Body of pancreas (tissue), 4 donors: ENCODE measurements around the gene CMSS1. TPM values are rescaled to one million over a fixed set of nuclear protein-coding genes. Genes with fewer than 3 reads are reported as not detected.

ENCODE experiments used
- ATAC-seq: fragments of 150-250 bp; one replicate; pipeline ENCODE4 v1.9.1; 2016
- DNase-seq, 4 donors: peaks; one replicate each; pipeline ENCODE4 v3.0.0-alpha.2; 2019
- H3K27ac ChIP-seq, 4 donors: fragments of 200-600 bp; sonication (generic); 1 replicate in 3 of 4; 2 replicates in 1 of 4; pipeline versions ENCODE4 v1.5.1 to v1.6.1; 2016 to 2019; ENCODE audit warnings: mild to moderate bottlenecking in 1 of 4, mixed read lengths in 1 of 4, moderate library complexity in 1 of 4
- H3K27me3 ChIP-seq, 2 donors: fragments of 200-600 bp; sonication (generic); one replicate each; pipeline ENCODE4 v1.6.0; 2016; ENCODE audit warnings: mild to moderate bottlenecking in 1 of 2
- H3K36me3 ChIP-seq, 2 donors: fragments of 200-600 bp; sonication (generic); replicated peaks in 1 of 2; 2 replicates each; pipeline ENCODE4 v1.5.1; 2016; ENCODE audit warnings: low read depth in 2 of 2; ENCODE audit not compliant: insufficient read depth in 1 of 2
- H3K4me1 ChIP-seq: fragments of 200-600 bp; sonication (generic); one replicate; pipeline ENCODE4 v1.6.0; 2016
- H3K4me3 ChIP-seq, 2 donors: fragments of 200-600 bp; sonication (generic); 1 replicate in 1 of 2; 2 replicates in 1 of 2; pipeline ENCODE4 v1.5.1; 2016 to 2019
- H3K9me3 ChIP-seq, 3 donors: fragments of 200-600 bp; sonication (generic); 1 replicate in 2 of 3; 2 replicates in 1 of 3; pipeline ENCODE4 v1.5.1; 2016
- CTCF ChIP-seq, 7 experiments: fragments of 450-650 bp in 4 of 7; fragments of 200-600 bp in 3 of 7; sonication (generic) in 3 of 7; IDR thresholded peaks; one replicate each; pipeline ENCODE4 v1.5.1; 2016 to 2019; ENCODE audit warnings: antibody characterized with exemption in 7 of 7
- POLR2A ChIP-seq, 3 donors: fragments of 450-650 bp; IDR thresholded peaks; one replicate each; pipeline ENCODE4 v1.6.1; 2016; ENCODE audit warnings: antibody characterized with exemption in 3 of 3, mild to moderate bottlenecking in 2 of 3
- WGBS, 2 donors: methylation state at CpG; one replicate each; pipeline ENCODE4 v1.1.5; 2017; 5-methylcytosine and 5-hydroxymethylcytosine counted together
- intact Hi-C: fragments of 100-400 bp; cut with DNase I; formaldehyde crosslinking; loops from one replicate; pipeline ENCODE4 v1.15.1; 2023
- total RNA-seq, 2 donors: library from RNA; depleted of rRNA; stranded (reverse); fragments of >200 nt; gene quantifications; one replicate each; pipeline ENCODE4 v1.1.0, GENCODE V29; 2016

The CMSS1 gene
- total RNA-seq, 2 donors from 2014 or later, result 3.9 to 21.4 TPM

DNA sequence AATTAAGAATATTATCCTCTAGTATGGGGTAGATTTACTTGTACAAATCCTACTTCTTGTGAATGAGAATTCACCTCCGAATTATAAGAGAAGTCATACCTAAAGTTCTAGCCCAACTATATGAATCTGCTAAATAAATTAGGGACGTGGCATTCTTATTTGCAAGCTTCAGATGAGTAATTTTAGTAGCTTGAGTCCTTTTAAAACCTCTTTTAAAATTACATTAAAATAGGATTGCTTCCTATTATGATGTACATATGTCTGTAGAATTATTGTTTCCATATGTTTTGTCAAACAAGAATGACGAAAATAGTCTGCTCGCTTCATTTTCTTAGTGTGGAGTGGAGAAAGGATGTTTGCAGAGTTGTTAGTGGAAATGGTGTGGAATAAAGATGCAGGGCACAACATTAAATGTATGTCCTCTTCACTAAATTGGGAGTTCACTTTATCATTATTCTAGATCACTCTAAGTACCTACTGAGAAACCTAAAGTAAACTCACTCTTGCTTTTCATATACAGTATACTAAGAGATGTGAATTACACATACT, 59.4 kb downstream of the CMSS1 start:
- Histone ChIP-seq H3K27ac (peak overlapping the region in 3 of 4 donors; percentile 82 to 90 (median 89)), H3K9me3 (no peaks in the 10 kb centered on the region), H3K4me1 (peaks cover 21% of the 10 kb centered on the region), H3K4me3 (no peak overlapping the region), H3K27me3 (no peaks in the 10 kb centered on the region), H3K36me3 (no peaks in the 10 kb centered on the region)
- no peak for DNase-seq
- no peak for ATAC-seq
- TF ChIP-seq CTCF (IDR thresholded peaks at IDR 0.05) (no peak), POLR2A (IDR thresholded peaks at IDR 0.05) (no peak)
- intact Hi-C loops, result no loop called here
- 87 to 89% methylated on average over 4 of the region's 4 CpGs for WGBS, 2 donors

GRCh38 chr3:99878005-99878404, 60.3 kb downstream of the CMSS1 start:
- ATAC-seq (peak; percentile 25), DNase-seq (peak in 2 of 4 donors; percentile 18 to 27)
- TF ChIP-seq POLR2A (IDR thresholded peaks at IDR 0.05) (no peak), CTCF (IDR thresholded peaks at IDR 0.05) (no peak)
- Histone ChIP-seq H3K9me3 (no peaks in the 10 kb centered on the region), H3K36me3 (no peaks in the 10 kb centered on the region), H3K27ac (peak overlapping the region in 2 of 4 donors; percentile 37 to 90), H3K27me3 (no peaks in the 10 kb centered on the region), H3K4me1 (peaks cover 14% of the 10 kb centered on the region), H3K4me3 (no peak overlapping the region)
- intact Hi-C loops, result no loop called here
- WGBS, 2 donors, result 93 to 94% methylated on average over 1 of the region's 1 CpG

- intact Hi-C loops, result no loop called here
- peaks cover 14% of the 10 kb centered on the region for H3K4me1 ChIP-seq
- 91 to 97% methylated on average over 2 of the region's 2 CpGs for WGBS, 2 donors
- H3K9me3 ChIP-seq, result no peaks in the 10 kb centered on the region
- DNase-seq (no peak), ATAC-seq (no peak)
- no peaks in the 10 kb centered on the region for H3K27me3 ChIP-seq
- no peaks in the 10 kb centered on the region for H3K36me3 ChIP-seq
- H3K4me3 ChIP-seq, result no peak overlapping the region
- TF ChIP-seq POLR2A (IDR thresholded peaks at IDR 0.05) (no peak), CTCF (IDR thresholded peaks at IDR 0.05) (no peak)
- H3K27ac ChIP-seq, result no peak overlapping the region
Observed at GRCh38 chr3:99879275-99879674, 61.6 kb downstream of the CMSS1 start.

DNA sequence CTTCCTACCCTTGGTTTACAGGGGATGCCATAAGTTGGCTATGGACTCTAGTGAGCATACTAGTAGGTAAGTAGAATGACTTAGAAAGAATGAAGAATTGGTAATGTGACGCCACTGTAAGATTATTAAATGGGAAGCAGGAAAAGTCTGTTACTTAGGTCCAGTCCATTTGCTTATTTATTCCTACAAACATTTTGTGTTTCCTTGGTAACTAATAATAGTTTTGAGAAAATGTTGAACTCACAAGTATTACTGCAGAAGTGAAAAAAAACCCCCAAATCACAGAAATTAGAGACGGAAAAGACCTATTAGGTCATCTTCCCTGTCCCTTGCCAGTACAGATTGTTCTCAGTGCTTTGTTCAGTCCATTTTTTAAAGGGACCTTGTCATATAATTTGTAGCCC, 63.5 kb downstream of the CMSS1 start:
- intact Hi-C loops, result no loop called here
- DNase-seq, result no peak
- no peak for TF ChIP-seq CTCF (IDR thresholded peaks at IDR 0.05)
- no peak for TF ChIP-seq POLR2A (IDR thresholded peaks at IDR 0.05)
- ATAC-seq, result peak; percentile 39
- 67 to 75% methylated on average over 2 of the region's 2 CpGs for WGBS, 2 donors
- Histone ChIP-seq H3K27ac (peak overlapping the region in 1 of 4 donors; percentile 49), H3K4me3 (no peak overlapping the region), H3K9me3 (no peaks in the 10 kb centered on the region), H3K4me1 (peaks cover 7% of the 10 kb centered on the region), H3K27me3 (no peaks in the 10 kb centered on the region), H3K36me3 (no peaks in the 10 kb centered on the region)

GRCh38 chr3:99882436-99883137, 64.9 kb downstream of the CMSS1 start:
- 94 to 97% methylated on average over 1 of the region's 1 CpG for WGBS, 2 donors
- Histone ChIP-seq H3K27me3 (no peaks in the 10 kb centered on the region), H3K36me3 (no peaks in the 10 kb centered on the region), H3K27ac (no peak overlapping the region), H3K4me3 (no peak overlapping the region), H3K9me3 (no peaks in the 10 kb centered on the region), H3K4me1 (peaks cover 4% of the 10 kb centered on the region)
- ATAC-seq, result no peak
- TF ChIP-seq CTCF (IDR thresholded peaks at IDR 0.05), result no peak
- no peak for TF ChIP-seq POLR2A (IDR thresholded peaks at IDR 0.05)
- intact Hi-C loops, result no loop called here
- DNase-seq, result no peak
